ENCODE data around the gene EFNA4.
A peak's percentile ranks its signal among the peaks of the same experiment; 100 is the strongest.

The EFNA4 gene

GRCh38 chr1:155052439-155053395, 10.8 kb upstream of the EFNA4 start:
- no peak for DNase-seq

GRCh38 chr1:155053531-155054105, 9.9 kb upstream of the EFNA4 start:
- DNase-seq, result no peak

- no peak for DNase-seq
Observed at GRCh38 chr1:155057104-155057503, 6.4 kb upstream of the EFNA4 start.

GRCh38 chr1:155057788-155058211, 5.7 kb upstream of the EFNA4 start:
- no peak for DNase-seq

GRCh38 chr1:155060736-155061135, 2.8 kb upstream of the EFNA4 start:
- no peak for DNase-seq

- peak; percentile 83 for DNase-seq
Observed at GRCh38 chr1:155061381-155062150, 2.0 kb upstream of the EFNA4 start.

- DNase-seq, result no peak
Observed at GRCh38 chr1:155062151-155062686, 1.3 kb upstream of the EFNA4 start.

GRCh38 chr1:155062702-155063411, 683 bp upstream of the EFNA4 start:
- DNase-seq, result peak; percentile 33

GRCh38 chr1:155064111-155064831, 731 bp downstream of the EFNA4 start:
- DNase-seq, result peak; percentile 27

GRCh38 chr1:155064832-155065429, 1.4 kb downstream of the EFNA4 start:
- no peak for DNase-seq

GRCh38 chr1:155066777-155067176, 3.2 kb downstream of the EFNA4 start:
- no peak for DNase-seq

GRCh38 chr1:155068599-155068998, 5.1 kb downstream of the EFNA4 start:
- no peak for DNase-seq

- no peak for DNase-seq
Observed at GRCh38 chr1:155069551-155070157, 6.1 kb downstream of the EFNA4 start.

GRCh38 chr1:155070158-155070621, 6.7 kb downstream of the EFNA4 start:
- no peak for DNase-seq

- DNase-seq, result peak; percentile 79
Observed at GRCh38 chr1:155070721-155071569, 7.4 kb downstream of the EFNA4 start.

GRCh38 chr1:155071701-155072100, 8.2 kb downstream of the EFNA4 start:
- DNase-seq, result no peak

GRCh38 chr1:155072531-155073289, 9.2 kb downstream of the EFNA4 start:
- no peak for DNase-seq

GRCh38 chr1:155073377-155074242, 10.1 kb downstream of the EFNA4 start:
- no peak for DNase-seq
